HL-60 (cell line): ENCODE data around the gene TPCN2.

ENCODE experiments used
- DNase-seq, 2 experiments: peaks; one replicate each; pipeline ENCODE4 v3.0.0-alpha.2; 2010 to 2020; ENCODE audit warnings: low read depth in 1 of 2, low spot score in 1 of 2
- H3K27ac ChIP-seq: fragments of 250-450 bp; sonication (Bioruptor Pico); replicated peaks from 2 replicates; pipeline ENCODE4 v1.5.1; 2020; ENCODE audit warnings: mild to moderate bottlenecking, moderate library complexity
- H3K27me3 ChIP-seq: fragments of 250-450 bp; sonication (Bioruptor Pico); 2 replicates; pipeline ENCODE4 v1.5.1; 2021; ENCODE audit warnings: mild to moderate bottlenecking, moderate library complexity; ENCODE audit not compliant: insufficient read depth, poor library complexity, severe bottlenecking
- H3K4me3 ChIP-seq: replicated peaks from 2 replicates; pipeline ENCODE4 v1.5.1; 2011; ENCODE audit warnings: mild to moderate bottlenecking, control low read depth, low read length; ENCODE audit not compliant: insufficient read depth
- CTCF ChIP-seq: IDR thresholded peaks from one replicate; pipeline ENCODE4 v1.5.1; 2011; ENCODE audit warnings: low read length, control low read depth, inconsistent platforms; ENCODE audit not compliant: insufficient read depth
- GABPA ChIP-seq: IDR thresholded peaks from 2 replicates; pipeline ENCODE4 v1.6.1; 2012; ENCODE audit warnings: low read depth
- POLR2AphosphoS5 ChIP-seq: IDR thresholded peaks from 2 replicates; pipeline ENCODE4 v1.6.1; 2012; ENCODE audit warnings: low read depth
- REST ChIP-seq: IDR thresholded peaks from 2 replicates; pipeline ENCODE4 v1.6.1; 2012; ENCODE audit warnings: low read depth; ENCODE audit not compliant: insufficient replicate concordance
- SPI1 ChIP-seq: IDR thresholded peaks from 2 replicates; pipeline ENCODE4 v1.6.1; 2012; ENCODE audit warnings: low read depth, mild to moderate bottlenecking, borderline replicate concordance

Gene TPCN2

GRCh38 chr11:69158301-69159149, 109.8 kb downstream of the TPCN2 start:
- TF ChIP-seq REST (no peak), SPI1 (no peak), CTCF (no peak), GABPA (no peak), POLR2AphosphoS5 (no peak)
- no peak for DNase-seq
- Histone ChIP-seq H3K27ac (no peak overlapping the region), H3K27me3 (no peaks in the 10 kb centered on the region), H3K4me3 (no peak overlapping the region)

GRCh38 chr11:69159150-69159852, 110.6 kb downstream of the TPCN2 start:
- no peak overlapping the region for H3K27ac ChIP-seq
- no peak for DNase-seq
- no peak overlapping the region for H3K4me3 ChIP-seq
- TF ChIP-seq REST (no peak), POLR2AphosphoS5 (no peak), GABPA (no peak), CTCF (no peak), SPI1 (no peak)
- no peaks in the 10 kb centered on the region for H3K27me3 ChIP-seq

- DNase-seq: no peak
- Histone ChIP-seq H3K27ac (no peak overlapping the region), H3K4me3 (no peak overlapping the region), H3K27me3 (no peaks in the 10 kb centered on the region)
- TF ChIP-seq GABPA: no peak
- no peak for TF ChIP-seq REST
- TF ChIP-seq SPI1: no peak
- TF ChIP-seq POLR2AphosphoS5: no peak
- TF ChIP-seq CTCF: no peak
Measured at GRCh38 chr11:69160296-69161116, 111.8 kb downstream of the TPCN2 start.
